ENCODE results near the gene HSBP1L1. TPM values are rescaled to one million over a fixed set of nuclear protein-coding genes. Genes with fewer than 3 reads are reported as not detected.

Gene HSBP1L1
- total and polyA plus RNA-seq, 2 donors (not counting 3 experiments of a cell fraction or from before 2014, with no cell fraction given): 5.2 to 7.1 TPM

- H3K9me3 ChIP-seq (replicated peaks; ENCODE audit: control insufficient read depth, insufficient read depth, low read length): no peaks in the 10 kb centered on the region
- POLR2A ChIA-PET: no interaction called here
- DNase-seq (ENCODE audit: low read depth, low spot score) (peak; percentile 8), FAIRE-seq (peak; percentile 37)
- H3K9ac ChIP-seq (replicated peaks; ENCODE audit: extremely low read depth, insufficient read depth, low read length): peak overlapping the region; percentile 23
- TF ChIP-seq CTCF (IDR thresholded peaks at IDR 0.05; ENCODE audit: extremely low read depth in 1 of 2, insufficient read depth in 1 of 2, low read depth in 1 of 2, low read length in 2 of 2): no peak
- no peak for TF ChIP-seq POLR2AphosphoS5 (IDR thresholded peaks at IDR 0.05; ENCODE audit: insufficient read depth, low read depth, low read length)
- TF ChIP-seq FOS (IDR thresholded peaks at IDR 0.05; ENCODE audit: borderline replicate concordance, insufficient read depth, low read length): no peak
- TF ChIP-seq MAX (IDR thresholded peaks at IDR 0.05; ENCODE audit: insufficient read depth, insufficient read length): no peak
- no peak for TF ChIP-seq JUN (IDR thresholded peaks at IDR 0.05; ENCODE audit: borderline replicate concordance, insufficient read depth, insufficient read length, low read depth)
- no peak for TF ChIP-seq MYC (IDR thresholded peaks at IDR 0.05; ENCODE audit: low read depth, low read length)
- TF ChIP-seq GATA2 (IDR thresholded peaks at IDR 0.05; ENCODE audit: insufficient read depth, insufficient read length, low read depth, low read length): no peak
- no peak for TF ChIP-seq POLR2A (IDR thresholded peaks at IDR 0.05; ENCODE audit: low read depth, low read length)
- no peak for TF ChIP-seq EZH2 (IDR thresholded peaks at IDR 0.05; ENCODE audit: borderline replicate concordance, low read depth, low read length, severe bottlenecking)
- peaks cover 4 to 7% of the 10 kb centered on the region in 2 experiments for H3K36me3 ChIP-seq (ENCODE audit: control insufficient read depth in 2 of 2, extremely low read depth in 1 of 2, insufficient read depth in 2 of 2, low read length in 2 of 2)
- H3K79me2 ChIP-seq (ENCODE audit: control insufficient read depth, insufficient read depth, low read length): peaks cover 65% of the 10 kb centered on the region
- CTCF ChIA-PET: interaction anchor here (1.5 kb wide), 1 partner anchor 23 kb away, joined by 5 read pairs; the partner anchor contains the start of gene HSBP1L1
- intact Hi-C loops (cut with micrococcal nuclease) (loop anchor here (5.0 kb wide), 1 partner anchor 609 kb away; no protein-coding TSS in a partner anchor), dilution Hi-C loops (cut with MboI; ENCODE audit: extremely low pct_ligation_motif_present, low sequenced_read_pairs) (no loop called here)
- H3K4me2 ChIP-seq (ENCODE audit: insufficient read depth, low read length): peak overlapping the region; percentile 97
- no TSS peak for BruUV-seq (replicated peaks)
- no peaks in the 10 kb centered on the region for H3K27me3 ChIP-seq (ENCODE audit: control insufficient read depth in 2 of 2, insufficient read depth in 2 of 2, low read length in 2 of 2)
- peaks cover 13% of the 10 kb centered on the region for H3K4me1 ChIP-seq (ENCODE audit: control insufficient read depth, extremely low read depth, insufficient read depth, low read length)
- H3K27ac ChIP-seq (ENCODE audit: insufficient read depth, low read depth, low read length): no peak overlapping the region
- no peaks in the 10 kb centered on the region for H4K20me1 ChIP-seq (replicated peaks; ENCODE audit: control insufficient read depth, extremely low read depth, insufficient read depth, low read length)
- H3K4me3 ChIP-seq (replicated peaks in 1 of 3; ENCODE audit: insufficient read depth in 1 of 3, low read depth in 1 of 3, low read length in 3 of 3): peak overlapping the region in 2 of 3 experiments; percentile 1 to 96
- H2AFZ ChIP-seq (ENCODE audit: low read depth, low read length): no peak overlapping the region
- no peaks in the 10 kb centered on the region for H3K9me1 ChIP-seq (replicated peaks; ENCODE audit: control insufficient read depth, extremely low read depth, insufficient read depth, low read length)
Observed at GRCh38 chr18:79986726-79987125, 22.3 kb downstream of the HSBP1L1 start.
